Common myeloid progenitor, CD34-positive (primary cell): ENCODE results near the gene SPOCD1.

Experiments used
- CTCF ChIA-PET: fragments of 350-600 bp; sonication (Branson Sonifier 250); formaldehyde crosslinking; loops from one replicate; lab custom pipeline; 2021; ENCODE audit warnings: antibody characterized with exemption; lab: Charles Lee
- POLR2A ChIA-PET: fragments of 350-600 bp; sonication (Branson Sonifier 250); formaldehyde crosslinking; loops from one replicate; lab custom pipeline; 2021; ENCODE audit warnings: antibody characterized with exemption; lab: Charles Lee
- DNase-seq, 3 donors: peaks; one replicate each; pipeline versions ENCODE4 v3.0.0 to v3.0.0-alpha.2; 2013
- H3K27ac ChIP-seq, 2 experiments: 1 replicate in 1 of 2; 2 replicates in 1 of 2; pipeline ENCODE4 v1.7.0; 2013; ENCODE audit warnings: inconsistent platforms in 2 of 2, low read length in 2 of 2, mild to moderate bottlenecking in 2 of 2, low read depth in 1 of 2, moderate library complexity in 1 of 2; ENCODE audit not compliant: severe bottlenecking in 2 of 2, insufficient read depth in 1 of 2, poor library complexity in 1 of 2
- H3K27me3 ChIP-seq, 5 experiments: replicated peaks in 2 of 5; 1 replicate in 3 of 5; 2 replicates in 2 of 5; pipeline versions ENCODE4 v1.6.1 to v1.7.0; 2013; ENCODE audit warnings: low read length in 4 of 5, mild to moderate bottlenecking in 2 of 5, moderate library complexity in 2 of 5, inconsistent platforms in 1 of 5; ENCODE audit not compliant: insufficient read depth in 5 of 5, control insufficient read depth in 4 of 5
- H3K36me3 ChIP-seq, 4 experiments: 1 replicate in 2 of 4; 2 replicates in 2 of 4; pipeline versions ENCODE4 v1.6.1 to v1.7.0; 2013; ENCODE audit warnings: low read length in 3 of 4, control low read depth in 1 of 4, mild to moderate bottlenecking in 1 of 4; ENCODE audit not compliant: control insufficient read depth in 4 of 4, insufficient read depth in 4 of 4
- H3K4me1 ChIP-seq, 4 experiments: 1 replicate in 3 of 4; 2 replicates in 1 of 4; pipeline versions ENCODE4 v1.6.1 to v1.7.1; 2013; ENCODE audit warnings: low read length in 3 of 4, mild to moderate bottlenecking in 3 of 4, control low read depth in 1 of 4, inconsistent platforms in 1 of 4, moderate library complexity in 1 of 4; ENCODE audit not compliant: control insufficient read depth in 4 of 4, insufficient read depth in 4 of 4; ENCODE audit errors: control extremely low read depth in 1 of 4
- H3K4me3 ChIP-seq, 7 experiments: 1 replicate in 4 of 7; 2 replicates in 3 of 7; pipeline versions ENCODE4 v1.5.1 to v1.7.0; 2013; ENCODE audit warnings: mild to moderate bottlenecking in 7 of 7, low read length in 6 of 7, moderate library complexity in 6 of 7, inconsistent platforms in 2 of 7, low read depth in 2 of 7, control low read depth in 1 of 7; ENCODE audit not compliant: insufficient read depth in 4 of 7, control insufficient read depth in 1 of 7; ENCODE audit errors: extremely low read depth in 1 of 7
- H3K9me3 ChIP-seq, 5 experiments: 1 replicate in 4 of 5; 2 replicates in 1 of 5; pipeline versions ENCODE4 v1.6.1 to v1.7.1; 2013; ENCODE audit warnings: low read length in 4 of 5, mild to moderate bottlenecking in 2 of 5, inconsistent platforms in 1 of 5, low read depth in 1 of 5, moderate library complexity in 1 of 5; ENCODE audit not compliant: control insufficient read depth in 4 of 5, insufficient read depth in 2 of 5; ENCODE audit errors: control extremely low read depth in 1 of 5
- WGBS: methylation state at CpG from one replicate; pipeline ENCODE4 v1.1.5; 2013; ENCODE audit not compliant: insufficient coverage; 5-methylcytosine and 5-hydroxymethylcytosine counted together

Gene SPOCD1

DNA sequence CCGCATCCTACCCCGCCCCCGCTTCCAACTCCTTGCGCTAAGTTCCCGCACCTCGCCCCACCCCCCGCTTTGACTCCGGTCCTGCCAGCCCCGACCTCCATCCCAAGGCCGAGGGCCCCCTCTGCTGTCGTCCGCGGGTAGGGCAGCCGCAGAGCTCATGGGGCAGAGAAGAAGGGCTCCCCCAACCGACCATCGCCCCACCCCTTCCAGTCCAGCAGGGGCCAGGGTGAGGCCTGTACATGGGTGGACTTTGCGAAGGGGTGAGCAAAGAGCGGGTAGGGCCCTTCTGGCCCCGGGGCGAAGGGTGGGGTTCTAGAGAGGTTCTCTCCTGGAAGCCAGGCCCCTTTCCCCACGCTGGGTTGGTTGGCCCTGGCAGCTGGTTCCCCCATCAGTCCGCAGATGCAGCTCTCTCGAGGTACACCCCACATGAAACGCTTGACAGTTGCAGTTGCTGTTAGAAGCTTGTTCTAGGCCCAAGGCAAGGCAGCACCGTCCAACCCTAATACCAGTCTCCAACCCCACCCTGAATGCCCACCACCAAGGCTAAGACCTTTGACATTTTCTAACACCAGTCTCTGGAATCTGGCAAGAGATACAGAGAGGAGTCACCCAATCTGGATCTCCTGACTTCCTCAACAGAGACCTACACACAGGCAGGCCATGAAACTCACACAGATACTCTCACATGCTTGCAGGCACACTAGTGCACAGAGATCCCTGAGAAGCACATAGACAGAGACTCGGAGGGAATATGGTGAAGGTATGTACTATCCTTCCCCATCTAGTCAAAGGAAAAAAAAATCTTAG lies 26.4 kb downstream of the SPOCD1 start:
- H3K27me3 ChIP-seq: peaks cover 0 to 7% (median 0%) of the 10 kb centered on the region in 5 experiments
- 7% methylated on average over 13 of the region's 26 CpGs for WGBS
- ChIA-PET POLR2A (interaction anchor here (0.6 to 1.0 kb wide), 3 partner anchors 25 to 145 kb away, joined by 3 to 4 read pairs (median 3); partner anchors contain the start of genes ADGRB2 and PEF1), CTCF (interaction anchor here (0.7 to 5.1 kb wide), 47 partner anchors 10 to 273 kb away, joined by 3 to 50 read pairs (median 4); partner anchors contain the start of genes ADGRB2, COL16A1 and PTP4A2)
- H3K9me3 ChIP-seq: no peaks in the 10 kb centered on the region
- H3K36me3 ChIP-seq: no peaks in the 10 kb centered on the region
- peak overlapping the region; percentile 42 to 94 (median 78) for H3K4me3 ChIP-seq
- peak; percentile 86 to 92 (median 89) for DNase-seq
- H3K27ac ChIP-seq: no peak overlapping the region
- peaks cover 0 to 17% (median 12%) of the 10 kb centered on the region in 4 experiments for H3K4me1 ChIP-seq

DNA sequence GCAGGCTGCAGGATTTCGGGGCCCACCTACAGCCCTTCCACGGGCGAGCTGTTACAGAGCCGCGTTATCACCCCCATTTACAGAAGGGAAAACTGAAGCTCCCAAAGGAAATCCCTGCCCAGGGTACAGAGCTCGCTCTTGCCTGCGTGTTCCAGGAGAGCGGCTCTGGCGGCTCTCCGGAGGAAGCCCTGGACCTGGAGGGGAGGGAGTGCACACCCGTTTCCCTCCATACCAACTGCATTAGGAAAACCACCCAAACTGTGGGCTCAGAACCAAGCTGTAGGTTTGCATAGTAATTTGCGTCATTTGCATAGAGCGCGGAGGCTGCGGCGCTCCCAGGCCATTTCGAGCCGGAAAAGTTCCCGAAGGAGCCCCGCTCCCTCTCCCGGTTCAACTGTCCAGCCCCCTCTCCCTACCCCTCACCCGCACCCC lies 27.0 kb downstream of the SPOCD1 start:
- Histone ChIP-seq H3K4me1 (peaks cover 0 to 17% (median 12%) of the 10 kb centered on the region in 4 experiments), H3K4me3 (peak overlapping the region; percentile 42 to 94 (median 78)), H3K36me3 (no peaks in the 10 kb centered on the region), H3K9me3 (no peaks in the 10 kb centered on the region), H3K27ac (peak overlapping the region in 1 of 2 experiments; percentile 75), H3K27me3 (peaks cover 0 to 7% (median 0%) of the 10 kb centered on the region in 5 experiments)
- no peak for DNase-seq
- ChIA-PET POLR2A (interaction anchor here (0.6 to 1.0 kb wide), 3 partner anchors 25 to 144 kb away, joined by 3 to 4 read pairs (median 3); partner anchors contain the start of genes ADGRB2 and PEF1), CTCF (interaction anchor here (0.7 to 5.1 kb wide), 43 partner anchors 9 to 273 kb away, joined by 3 to 50 read pairs (median 4); partner anchors contain the start of genes ADGRB2, COL16A1 and PTP4A2)
- WGBS: 0% methylated on average over 14 of the region's 22 CpGs

DNA sequence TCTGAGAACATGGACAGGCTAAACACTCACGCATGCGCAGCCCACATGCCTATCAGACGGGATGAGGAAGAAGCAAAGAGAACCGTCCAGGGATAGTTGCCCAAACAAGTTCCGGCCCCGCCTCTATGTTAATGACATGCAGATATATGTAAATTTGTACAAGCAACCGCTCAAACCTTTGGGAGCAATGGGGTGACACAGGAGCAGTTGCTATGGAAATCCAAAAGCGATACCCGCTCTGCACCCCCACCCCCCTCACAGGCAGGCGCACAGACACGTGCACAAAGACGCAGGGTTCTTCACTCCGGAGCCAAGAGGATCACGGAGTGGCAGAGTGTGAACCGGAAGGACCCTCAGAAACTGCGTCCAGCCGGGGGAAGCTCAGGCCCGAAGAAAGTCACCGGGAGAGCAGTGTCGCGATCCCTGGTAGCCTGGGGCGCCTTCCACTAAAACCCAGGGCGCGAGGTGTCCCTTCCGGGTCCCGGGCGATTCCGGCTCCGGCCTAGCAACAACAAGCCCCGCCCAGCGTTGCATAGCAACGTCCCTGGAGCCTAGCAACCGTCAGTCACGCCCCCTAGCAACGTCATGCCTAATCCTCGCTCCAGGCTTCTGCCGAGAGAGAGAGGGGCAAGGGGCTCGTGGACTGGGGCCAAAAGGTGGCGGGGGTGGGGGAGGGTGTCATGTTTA lies 27.5 kb downstream of the SPOCD1 start:
- H3K27ac ChIP-seq: peak overlapping the region; percentile 43 to 75
- H3K4me3 ChIP-seq: peak overlapping the region; percentile 42 to 94 (median 78)
- peak; percentile 87 to 89 (median 87) for DNase-seq
- POLR2A ChIA-PET: interaction anchor here (1.0 kb wide), 1 partner anchor 118 kb away, joined by 4 read pairs; no protein-coding TSS in a partner anchor
- H3K27me3 ChIP-seq: peaks cover 0 to 7% (median 0%) of the 10 kb centered on the region in 5 experiments
- H3K36me3 ChIP-seq: no peaks in the 10 kb centered on the region
- H3K9me3 ChIP-seq: no peaks in the 10 kb centered on the region
- CTCF ChIA-PET: interaction anchor here (0.7 to 5.1 kb wide), 32 partner anchors 9 to 274 kb away, joined by 3 to 50 read pairs (median 6); partner anchors contain the start of genes ADGRB2, COL16A1 and PTP4A2
- WGBS: 2% methylated on average over 28 of the region's 39 CpGs
- H3K4me1 ChIP-seq: peaks cover 0 to 17% (median 12%) of the 10 kb centered on the region in 4 experiments

DNA sequence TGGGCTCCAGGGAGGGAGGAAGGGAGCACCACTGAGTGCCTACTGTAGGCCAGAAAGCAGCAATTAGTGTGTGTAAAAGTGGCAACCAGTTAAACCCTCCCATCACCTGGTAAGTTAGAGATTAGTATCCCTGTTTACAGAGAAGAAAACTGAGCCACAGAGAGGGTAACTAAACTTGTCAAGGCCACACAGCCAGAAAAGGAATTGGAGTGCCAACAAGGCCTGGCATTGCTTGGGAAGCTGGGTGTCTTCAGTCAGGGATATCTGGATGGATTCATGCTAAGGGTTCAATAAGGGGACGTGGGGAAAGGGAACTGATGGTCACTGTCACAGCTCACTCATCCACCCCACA lies 28.1 kb downstream of the SPOCD1 start:
- ChIA-PET CTCF (interaction anchor here (1.0 to 5.1 kb wide), 12 partner anchors 10 to 174 kb away, joined by 3 to 50 read pairs (median 8); partner anchors contain the start of genes ADGRB2 and COL16A1), POLR2A (no interaction called here)
- DNase-seq: no peak
- peaks cover 0 to 7% (median 0%) of the 10 kb centered on the region in 5 experiments for H3K27me3 ChIP-seq
- peaks cover 0 to 19% (median 13%) of the 10 kb centered on the region in 4 experiments for H3K4me1 ChIP-seq
- no peak overlapping the region for H3K27ac ChIP-seq
- no CpG with 5 or more reads among the region's 1 CpG for WGBS
- no peaks in the 10 kb centered on the region for H3K36me3 ChIP-seq
- peak overlapping the region in 5 of 7 experiments; percentile 71 to 94 (median 81) for H3K4me3 ChIP-seq
- H3K9me3 ChIP-seq: no peaks in the 10 kb centered on the region

DNA sequence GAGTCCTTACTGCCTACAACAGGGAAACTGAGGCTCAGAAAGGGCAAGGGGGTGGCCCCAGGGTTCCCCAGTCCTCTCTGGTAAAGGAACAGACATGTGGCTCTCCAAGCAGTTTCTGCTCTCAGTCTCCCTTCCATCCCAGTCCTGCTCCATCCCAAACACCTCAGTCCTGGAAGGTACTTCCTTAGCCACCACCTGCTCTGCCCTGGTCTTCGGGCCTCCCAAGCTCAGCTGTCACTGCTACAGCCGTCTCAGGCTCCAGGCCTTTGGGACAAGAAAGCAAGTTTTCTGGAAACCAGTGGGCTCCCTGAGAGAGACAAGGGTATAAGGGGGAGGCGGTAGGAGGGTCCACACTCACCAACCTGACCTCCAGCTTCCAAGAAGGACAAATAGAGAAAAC lies 28.6 kb downstream of the SPOCD1 start:
- Histone ChIP-seq H3K27ac (no peak overlapping the region), H3K27me3 (peaks cover 0 to 7% (median 0%) of the 10 kb centered on the region in 5 experiments), H3K36me3 (no peaks in the 10 kb centered on the region), H3K9me3 (no peaks in the 10 kb centered on the region), H3K4me1 (peaks cover 0 to 24% (median 17%) of the 10 kb centered on the region in 4 experiments), H3K4me3 (no peak overlapping the region)
- ChIA-PET CTCF (interaction anchor here (1.0 to 5.1 kb wide), 5 partner anchors 12 to 116 kb away, joined by 3 to 50 read pairs (median 16); partner anchors contain the start of gene ADGRB2), POLR2A (no interaction called here)
- WGBS: 100% methylated on average over 2 of the region's 3 CpGs
- no peak for DNase-seq

DNA sequence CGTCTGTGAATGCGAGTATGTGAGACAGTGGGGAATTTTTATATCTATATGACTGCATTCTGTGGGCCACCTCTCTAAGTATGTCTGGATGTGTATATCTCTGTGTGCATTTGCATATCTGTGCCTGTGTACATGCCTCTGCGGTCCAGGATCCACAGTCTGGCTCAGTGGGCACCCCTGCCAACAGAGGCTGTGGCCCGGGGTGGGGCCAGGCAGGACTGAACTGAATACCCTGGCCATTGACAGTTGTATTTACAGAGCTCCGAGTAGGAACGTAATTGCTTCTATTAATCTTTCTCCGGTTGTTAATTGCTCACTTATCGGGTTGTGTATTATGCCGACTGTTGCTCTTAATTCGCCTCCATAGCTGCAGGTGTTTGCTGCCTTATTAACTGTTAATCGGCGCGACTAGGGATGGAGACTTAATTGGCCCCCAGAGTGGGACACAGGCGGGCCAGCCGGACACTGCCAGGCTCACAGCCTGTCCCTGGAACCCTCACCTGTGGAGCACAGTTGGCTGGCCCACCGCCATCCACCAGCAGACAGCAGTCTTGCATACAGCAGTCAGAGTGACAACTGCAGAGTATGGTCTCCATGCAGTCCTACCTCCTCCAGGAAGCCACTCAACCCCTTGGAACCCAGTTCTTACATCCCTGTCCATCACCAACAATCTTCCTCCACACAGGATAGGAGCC lies 29.3 kb downstream of the SPOCD1 start:
- H3K27me3 ChIP-seq: peaks cover 0 to 7% (median 0%) of the 10 kb centered on the region in 5 experiments
- POLR2A ChIA-PET: no interaction called here
- no peaks in the 10 kb centered on the region for H3K9me3 ChIP-seq
- H3K4me3 ChIP-seq: no peak overlapping the region
- peaks cover 0 to 24% (median 18%) of the 10 kb centered on the region in 4 experiments for H3K4me1 ChIP-seq
- 97% methylated on average over 14 of the region's 16 CpGs for WGBS
- CTCF ChIA-PET: interaction anchor here (5.1 kb wide), 1 partner anchor 21 kb away, joined by 50 read pairs; the partner anchor contains the start of gene ADGRB2
- DNase-seq: no peak
- H3K27ac ChIP-seq: no peak overlapping the region
- no peaks in the 10 kb centered on the region for H3K36me3 ChIP-seq
